Esophagus squamous epithelium (tissue), 5 donors: ENCODE measurements around the gene CCL23. TPM values are rescaled to one million over a fixed set of nuclear protein-coding genes. Genes with fewer than 3 reads are reported as not detected.

ENCODE experiments used
- DNase-seq: peaks from one replicate; lab custom pipeline; 2025; lab: John Stamatoyannopoulos, UW
- H3K27ac ChIP-seq, 4 donors: fragments of 200-600 bp; sonication (generic); one replicate each; pipeline ENCODE4 v1.5.1; 2016 to 2019; ENCODE audit warnings: mild to moderate bottlenecking in 1 of 4
- H3K27me3 ChIP-seq, 4 donors: fragments of 200-600 bp; sonication (generic); 1 replicate in 3 of 4; 2 replicates in 1 of 4; pipeline versions ENCODE4 v1.5.1 to v1.6.0; 2017 to 2021; ENCODE audit warnings: antibody characterized with exemption in 1 of 4
- H3K36me3 ChIP-seq, 3 donors: fragments of 200-600 bp; sonication (generic); one replicate each; pipeline ENCODE4 v1.5.1; 2016 to 2019
- H3K4me1 ChIP-seq, 3 donors: fragments of 200-600 bp; sonication (generic); one replicate each; pipeline ENCODE4 v1.5.1; 2017 to 2019
- H3K4me3 ChIP-seq, 4 donors: fragments of 200-600 bp; sonication (generic); 1 replicate in 3 of 4; 2 replicates in 1 of 4; pipeline ENCODE4 v1.5.1; 2016 to 2019; ENCODE audit warnings: mild to moderate bottlenecking in 2 of 4, moderate library complexity in 1 of 4
- H3K9me3 ChIP-seq, 3 donors: fragments of 200-600 bp; sonication (generic); one replicate each; pipeline ENCODE4 v1.5.1; 2016 to 2019
- CTCF ChIP-seq, 6 experiments: fragments of 450-650 bp in 4 of 6; fragments of 200-600 bp in 2 of 6; sonication (generic) in 2 of 6; IDR thresholded peaks; one replicate each; pipeline ENCODE4 v1.5.1; 2016 to 2019; ENCODE audit warnings: antibody characterized with exemption in 6 of 6, mild to moderate bottlenecking in 4 of 6, moderate library complexity in 4 of 6
- POLR2A ChIP-seq, 4 donors: fragments of 450-650 bp; IDR thresholded peaks; one replicate each; pipeline ENCODE4 v1.6.1; 2017; ENCODE audit warnings: antibody characterized with exemption in 4 of 4, mild to moderate bottlenecking in 4 of 4, moderate library complexity in 3 of 4
- WGBS, 2 donors: methylation state at CpG; one replicate each; pipeline ENCODE4 v1.1.5; 2018; 5-methylcytosine and 5-hydroxymethylcytosine counted together
- intact Hi-C: fragments of 100-400 bp; cut with DNase I; formaldehyde crosslinking; loops from one replicate; pipeline ENCODE4 v1.15.0; 2022
- total RNA-seq, 4 donors: library from RNA; depleted of rRNA; stranded (reverse); fragments of >200 nt; gene quantifications; one replicate each; pipeline ENCODE4 v1.1.0, GENCODE V29; 2016
- donor health status: DM: yes; HTN: yes; CAD: no.

CCL23 gene
- total RNA-seq, 4 donors from 2014 or later = 2.0 to 13.4 (median 3.4) TPM

DNA sequence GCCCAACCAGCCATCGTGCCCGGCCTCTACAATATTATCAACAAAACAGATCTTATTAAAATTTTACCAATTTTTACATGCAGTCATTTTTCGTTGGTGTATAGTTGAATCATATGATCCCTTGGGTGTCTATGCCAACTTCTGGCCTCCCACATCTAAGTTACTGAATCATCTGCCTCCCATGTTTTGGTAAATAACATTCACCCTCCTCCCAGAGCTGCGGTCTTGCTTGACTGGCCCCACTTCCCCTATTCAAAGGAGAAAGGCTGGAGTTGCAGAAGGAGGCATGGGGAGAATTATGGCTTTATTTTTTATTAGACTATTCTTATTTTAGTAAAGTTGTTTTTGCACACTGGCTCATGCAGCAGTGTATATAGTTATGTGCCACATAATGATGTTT lies 18.5 kb upstream of the CCL23 start:
- TF ChIP-seq CTCF (IDR thresholded peaks at IDR 0.05) = no peak
- no peak for TF ChIP-seq POLR2A (IDR thresholded peaks at IDR 0.05)
- no peak for DNase-seq
- Histone ChIP-seq H3K36me3 (no peaks in the 10 kb centered on the region), H3K4me1 (no peaks in the 10 kb centered on the region), H3K9me3 (no peaks in the 10 kb centered on the region), H3K27me3 (peaks cover 0 to 16% (median 0%) of the 10 kb centered on the region in 4 donors), H3K27ac (no peak overlapping the region), H3K4me3 (no peak overlapping the region)
- intact Hi-C loops = no loop called here
- 82% methylated on average over 4 of the region's 4 CpGs for WGBS, 2 donors

- no peak overlapping the region for H3K27ac ChIP-seq
- intact Hi-C loops = no loop called here
- 28 to 40% methylated on average over 3 of the region's 3 CpGs for WGBS, 2 donors
These were observed 16.4 kb upstream of the CCL23 start for GRCh38 chr17:36034127-36034526.

DNA sequence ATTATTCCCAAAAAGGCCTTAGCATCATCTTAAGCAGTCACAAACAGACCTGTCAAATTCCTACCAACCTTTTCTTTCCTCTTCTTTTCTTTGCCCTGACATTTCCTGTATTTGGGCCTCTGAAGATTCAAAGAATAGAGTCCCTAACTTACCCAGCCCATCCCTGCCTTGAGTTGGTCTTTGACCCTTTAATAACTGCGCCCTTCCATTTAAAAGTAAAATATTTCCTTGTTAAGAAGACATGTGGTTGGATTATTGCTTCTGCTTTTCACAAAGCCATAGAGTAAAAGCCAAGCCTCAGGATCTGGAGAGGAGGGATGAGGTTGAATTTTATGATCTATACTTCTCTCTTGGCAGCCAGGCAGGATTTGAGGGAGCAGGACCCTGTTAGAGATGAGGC lies 13.2 kb upstream of the CCL23 start:
- Histone ChIP-seq H3K4me1 (no peaks in the 10 kb centered on the region), H3K36me3 (no peaks in the 10 kb centered on the region), H3K4me3 (no peak overlapping the region), H3K27me3 (peaks cover 0 to 16% (median 0%) of the 10 kb centered on the region in 4 donors), H3K9me3 (no peaks in the 10 kb centered on the region), H3K27ac (no peak overlapping the region)
- no peak for TF ChIP-seq POLR2A (IDR thresholded peaks at IDR 0.05)
- no peak for TF ChIP-seq CTCF (IDR thresholded peaks at IDR 0.05)
- intact Hi-C loops = no loop called here
- DNase-seq = no peak
- 92 to 100% methylated on average over 1 of the region's 1 CpG for WGBS, 2 donors

More at GRCh38 chr17:36034127-36034526, 16.4 kb upstream of the CCL23 start:
- no peak overlapping the region for H3K4me3 ChIP-seq
- no peaks in the 10 kb centered on the region for H3K36me3 ChIP-seq
- peaks cover 0 to 16% (median 0%) of the 10 kb centered on the region in 4 donors for H3K27me3 ChIP-seq
- no peaks in the 10 kb centered on the region for H3K4me1 ChIP-seq
- H3K9me3 ChIP-seq = no peaks in the 10 kb centered on the region
- TF ChIP-seq CTCF (IDR thresholded peaks at IDR 0.05) (no peak), POLR2A (IDR thresholded peaks at IDR 0.05) (no peak)
- DNase-seq = no peak

DNA sequence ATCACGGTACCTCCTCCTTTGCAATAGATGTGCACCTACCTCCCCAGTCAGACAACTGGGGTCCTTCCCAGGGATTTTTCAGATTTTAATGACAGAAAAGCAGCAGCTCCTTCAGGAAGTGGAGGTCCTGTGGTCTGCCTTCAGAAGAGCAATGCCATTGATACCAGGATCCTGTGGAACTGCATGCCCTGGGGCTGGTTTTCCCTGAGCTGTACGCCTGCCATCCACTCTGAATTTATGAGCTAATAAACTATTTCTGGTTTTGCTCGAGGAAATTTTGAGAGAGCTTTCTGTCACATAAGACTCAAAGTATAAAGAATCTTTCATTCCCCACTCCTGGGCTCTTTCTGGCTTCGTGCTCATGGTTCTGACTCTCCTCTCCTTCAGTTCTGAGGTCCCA lies 10.0 kb upstream of the CCL23 start:
- DNase-seq = no peak
- Histone ChIP-seq H3K36me3 (no peaks in the 10 kb centered on the region), H3K27me3 (peaks cover 0 to 16% (median 0%) of the 10 kb centered on the region in 4 donors), H3K4me1 (no peaks in the 10 kb centered on the region), H3K27ac (no peak overlapping the region), H3K4me3 (no peak overlapping the region), H3K9me3 (no peaks in the 10 kb centered on the region)
- intact Hi-C loops = no loop called here
- TF ChIP-seq POLR2A (IDR thresholded peaks at IDR 0.05) (no peak), CTCF (IDR thresholded peaks at IDR 0.05) (no peak)
- 34 to 60% methylated on average over 3 to 4 of the region's 4 CpGs for WGBS, 2 donors

DNA sequence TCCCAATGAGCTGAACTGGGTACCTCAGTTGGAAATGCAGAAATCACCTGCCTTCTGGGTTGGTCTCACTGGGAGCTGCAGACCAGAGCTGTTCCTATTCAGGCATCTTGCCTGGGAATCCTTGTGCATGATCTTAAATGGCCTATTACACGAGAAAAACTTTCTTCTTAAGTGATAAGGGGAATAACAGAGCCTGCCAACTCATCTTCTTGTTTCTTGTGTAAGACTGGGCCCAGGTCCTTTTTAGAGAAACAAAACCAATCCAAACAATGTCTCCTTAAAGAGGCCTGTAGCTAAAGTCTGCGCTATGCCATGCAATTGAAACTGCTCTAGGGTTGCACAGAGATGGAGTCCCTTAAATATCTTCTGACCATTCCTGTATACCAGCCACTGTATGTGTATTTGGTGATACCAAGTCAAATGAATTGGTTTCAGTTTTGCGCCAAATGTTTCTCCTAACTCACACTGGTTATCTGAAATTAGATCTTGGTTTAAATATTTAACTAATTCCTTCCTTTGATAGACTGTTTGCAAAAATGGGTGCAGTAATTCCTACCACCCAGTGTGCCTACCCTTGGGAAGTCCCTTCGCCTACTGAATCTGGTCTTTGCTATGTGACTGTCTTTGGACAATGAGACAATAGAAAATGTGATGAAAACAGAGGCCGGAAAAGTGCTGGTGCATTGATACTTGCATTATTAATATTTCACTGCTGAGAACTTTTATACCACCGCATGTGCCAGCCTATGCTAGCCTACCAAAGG lies 6.5 kb upstream of the CCL23 start:
- H3K4me3 ChIP-seq = no peak overlapping the region
- no peaks in the 10 kb centered on the region for H3K4me1 ChIP-seq
- no peak for DNase-seq
- WGBS, 2 donors = 81 to 88% methylated on average over 6 of the region's 6 CpGs
- peaks cover 0 to 21% (median 0%) of the 10 kb centered on the region in 4 donors for H3K27me3 ChIP-seq
- TF ChIP-seq CTCF (IDR thresholded peaks at IDR 0.05) (no peak), POLR2A (IDR thresholded peaks at IDR 0.05) (no peak)
- no peak overlapping the region for H3K27ac ChIP-seq
- no peaks in the 10 kb centered on the region for H3K36me3 ChIP-seq
- no peaks in the 10 kb centered on the region for H3K9me3 ChIP-seq
- intact Hi-C loops = no loop called here
